ENCODE data around the gene CHST13. TPM values are rescaled to one million over a fixed set of nuclear protein-coding genes. Genes with fewer than 3 reads are reported as not detected.

Gene CHST13
- total and polyA plus RNA-seq, 2 donors (not counting 3 experiments of a cell fraction or from before 2014, with no cell fraction given) = 0.04 TPM; not detected in 1

DNA sequence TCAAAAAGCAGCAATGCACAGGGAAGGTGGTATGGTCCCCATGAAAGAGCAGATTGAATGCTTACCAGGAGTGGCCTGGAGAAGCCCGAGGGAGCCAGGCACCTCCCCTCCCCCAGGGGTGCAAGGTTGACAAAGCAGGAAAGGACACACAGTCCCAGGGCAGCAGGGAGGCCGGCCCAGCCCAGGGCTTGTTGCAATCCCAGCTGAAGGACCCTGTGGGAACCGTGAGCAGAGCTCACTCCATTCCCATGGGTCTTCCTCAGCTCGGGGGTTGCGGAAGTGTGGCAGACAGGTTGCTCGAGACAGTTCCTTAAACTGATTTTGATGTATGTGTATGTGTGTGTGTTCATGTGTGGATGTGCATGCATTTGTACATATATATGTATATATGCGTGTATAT lies 22.2 kb upstream of the CHST13 start:
- ChIA-PET POLR2A (no interaction called here), CTCF (no interaction called here)
- intact Hi-C loops (cut with micrococcal nuclease) = no loop called here
- no peak overlapping the region for H3K9ac ChIP-seq (replicated peaks; ENCODE audit: extremely low read depth, insufficient read depth, low read length)
- no peaks in the 10 kb centered on the region for H3K36me3 ChIP-seq (ENCODE audit: control insufficient read depth in 2 of 2, extremely low read depth in 1 of 2, insufficient read depth in 2 of 2, low read length in 2 of 2)
- no peaks in the 10 kb centered on the region for H3K4me1 ChIP-seq (ENCODE audit: control insufficient read depth, extremely low read depth, insufficient read depth, low read length)
- no peak for FAIRE-seq
- H4K20me1 ChIP-seq (replicated peaks; ENCODE audit: control insufficient read depth, extremely low read depth, insufficient read depth, low read length) = no peaks in the 10 kb centered on the region
- H3K4me3 ChIP-seq (replicated peaks in 1 of 3; ENCODE audit: insufficient read depth in 1 of 3, low read depth in 1 of 3, low read length in 3 of 3) = no peak overlapping the region
- H3K4me2 ChIP-seq (ENCODE audit: insufficient read depth, low read length) = no peak overlapping the region
- no peak overlapping the region for H2AFZ ChIP-seq (ENCODE audit: low read depth, low read length)
- TF ChIP-seq MYC (IDR thresholded peaks at IDR 0.05; ENCODE audit: low read depth, low read length) = no peak
- no peak for TF ChIP-seq JUN (IDR thresholded peaks at IDR 0.05; ENCODE audit: borderline replicate concordance, insufficient read depth, insufficient read length, low read depth)
- no peak for TF ChIP-seq GATA2 (IDR thresholded peaks at IDR 0.05; ENCODE audit: insufficient read depth, insufficient read length, low read depth, low read length)
- TF ChIP-seq, protein P1, sequence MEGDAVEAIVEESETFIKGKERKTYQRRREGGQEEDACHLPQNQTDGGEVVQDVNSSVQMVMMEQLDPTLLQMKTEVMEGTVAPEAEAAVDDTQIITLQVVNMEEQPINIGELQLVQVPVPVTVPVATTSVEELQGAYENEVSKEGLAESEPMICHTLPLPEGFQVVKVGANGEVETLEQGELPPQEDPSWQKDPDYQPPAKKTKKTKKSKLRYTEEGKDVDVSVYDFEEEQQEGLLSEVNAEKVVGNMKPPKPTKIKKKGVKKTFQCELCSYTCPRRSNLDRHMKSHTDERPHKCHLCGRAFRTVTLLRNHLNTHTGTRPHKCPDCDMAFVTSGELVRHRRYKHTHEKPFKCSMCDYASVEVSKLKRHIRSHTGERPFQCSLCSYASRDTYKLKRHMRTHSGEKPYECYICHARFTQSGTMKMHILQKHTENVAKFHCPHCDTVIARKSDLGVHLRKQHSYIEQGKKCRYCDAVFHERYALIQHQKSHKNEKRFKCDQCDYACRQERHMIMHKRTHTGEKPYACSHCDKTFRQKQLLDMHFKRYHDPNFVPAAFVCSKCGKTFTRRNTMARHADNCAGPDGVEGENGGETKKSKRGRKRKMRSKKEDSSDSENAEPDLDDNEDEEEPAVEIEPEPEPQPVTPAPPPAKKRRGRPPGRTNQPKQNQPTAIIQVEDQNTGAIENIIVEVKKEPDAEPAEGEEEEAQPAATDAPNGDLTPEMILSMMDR (IDR thresholded peaks at IDR 0.05; ENCODE audit: extremely low read depth in 1 of 2, insufficient read depth in 1 of 2, low read depth in 1 of 2, low read length in 2 of 2) = no peak
- TF ChIP-seq EZH2 (IDR thresholded peaks at IDR 0.05; ENCODE audit: borderline replicate concordance, low read depth, low read length, severe bottlenecking) = no peak
- no peak for TF ChIP-seq POLR2A (IDR thresholded peaks at IDR 0.05; ENCODE audit: low read depth, low read length)
- TF ChIP-seq, protein P2, sequence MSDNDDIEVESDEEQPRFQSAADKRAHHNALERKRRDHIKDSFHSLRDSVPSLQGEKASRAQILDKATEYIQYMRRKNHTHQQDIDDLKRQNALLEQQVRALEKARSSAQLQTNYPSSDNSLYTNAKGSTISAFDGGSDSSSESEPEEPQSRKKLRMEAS (IDR thresholded peaks at IDR 0.05; ENCODE audit: insufficient read depth, insufficient read length) = no peak
- no peak for TF ChIP-seq POLR2AphosphoS5 (IDR thresholded peaks at IDR 0.05; ENCODE audit: insufficient read depth, low read depth, low read length)
- TF ChIP-seq FOS (IDR thresholded peaks at IDR 0.05; ENCODE audit: borderline replicate concordance, insufficient read depth, low read length) = no peak
- BruUV-seq (replicated peaks) = no TSS peak
- no peaks in the 10 kb centered on the region for H3K9me1 ChIP-seq (replicated peaks; ENCODE audit: control insufficient read depth, extremely low read depth, insufficient read depth, low read length)
- no peaks in the 10 kb centered on the region for H3K9me3 ChIP-seq (replicated peaks; ENCODE audit: control insufficient read depth, insufficient read depth, low read length)
- dilution Hi-C loops (cut with MboI; ENCODE audit: extremely low pct_ligation_motif_present, low sequenced_read_pairs) = no loop called here
- no peaks in the 10 kb centered on the region for H3K79me2 ChIP-seq (ENCODE audit: control insufficient read depth, insufficient read depth, low read length)
- no peak overlapping the region for H3K27ac ChIP-seq (ENCODE audit: insufficient read depth, low read depth, low read length)
- no peak for DNase-seq (ENCODE audit: low read depth, low spot score)
- H3K27me3 ChIP-seq (ENCODE audit: control insufficient read depth in 2 of 2, insufficient read depth in 2 of 2, low read length in 2 of 2) = no peaks in the 10 kb centered on the region

All from endothelial cell of umbilical vein (primary cell).